GM12878 (cell line): ENCODE data around the gene MDFIC2. TPM values are rescaled to one million over a fixed set of nuclear protein-coding genes. Genes with fewer than 3 reads are reported as not detected.

Experiments
- ATAC-seq: fragments of 200-7000 bp; cut with Tn5 transposase; 3 replicates; pipeline ENCODE4 v1.9.1; 2020; ENCODE audit warnings: mild to moderate bottlenecking, moderate library complexity
- BruUV-seq: library from RNA; stranded (reverse); fragments of 400-500 nt; replicated peaks from 2 replicates; lab custom pipeline; 2021; lab: Mats Ljungman, UMichigan
- CTCF ChIA-PET: fragments of 300-600 bp; sonication (Branson Sonifier 250); formaldehyde crosslinking; extraction: SDS; loops from one replicate; lab custom pipeline; 2021; ENCODE audit warnings: inconsistent platforms; lab: Yijun Ruan, JAX
- POLR2A ChIA-PET: fragments of 350-600 bp; formaldehyde crosslinking; extraction: SDS; loops from one replicate; lab custom pipeline; 2021; ENCODE audit warnings: inconsistent platforms; lab: Charles Lee
- RAD21 ChIA-PET: fragments of 300-600 bp; sonication (Branson Sonifier 250); formaldehyde crosslinking; loops from one replicate; lab custom pipeline; 2023; ENCODE audit warnings: antibody characterized with exemption; ENCODE audit not compliant: unreplicated experiment; lab: Charles Lee
- SMC1A ChIA-PET: fragments of 300-600 bp; sonication (Branson Sonifier 250); formaldehyde crosslinking; loops from one replicate; lab custom pipeline; 2023; ENCODE audit not compliant: unreplicated experiment, uncharacterized antibody; lab: Charles Lee
- DNase-seq: peaks from one replicate; pipeline ENCODE4 v3.0.0-alpha.2; 2011; ENCODE audit warnings: low read depth, low spot score
- FAIRE-seq: peaks from 3 replicates; lab custom pipeline; 2011; peaks lifted over from hg19 to GRCh38; lab: Jason Lieb, UNC
- H2AFZ ChIP-seq: 2 replicates; pipeline ENCODE4 v1.6.0; 2011; ENCODE audit warnings: low read depth, low read length, control low read depth; ENCODE audit not compliant: control insufficient read depth
- H3K27ac ChIP-seq: 2 replicates; pipeline ENCODE4 v1.5.1; 2011; ENCODE audit warnings: control low read depth; ENCODE audit not compliant: control insufficient read depth, insufficient read depth
- H3K27me3 ChIP-seq, 2 experiments: replicated peaks in 1 of 2; 2 replicates each; pipeline versions ENCODE4 v1.6.0 to v1.6.1; 2011; ENCODE audit warnings: low read length in 1 of 2; ENCODE audit not compliant: control insufficient read depth in 2 of 2, insufficient read depth in 2 of 2
- H3K36me3 ChIP-seq, 2 experiments: 2 replicates each; pipeline ENCODE4 v1.5.1; 2011; ENCODE audit warnings: low read length in 1 of 2; ENCODE audit not compliant: control insufficient read depth in 2 of 2, insufficient read depth in 2 of 2
- H3K4me1 ChIP-seq: 2 replicates; pipeline ENCODE4 v1.6.1; 2011; ENCODE audit warnings: mild to moderate bottlenecking, low read length, moderate library complexity, mixed read lengths; ENCODE audit not compliant: control insufficient read depth, insufficient read depth
- H3K4me2 ChIP-seq: 2 replicates; pipeline ENCODE4 v1.6.0; 2011; ENCODE audit warnings: control low read depth; ENCODE audit not compliant: control insufficient read depth, insufficient read depth
- H3K4me3 ChIP-seq: fragments of 200-600 bp; sonication (generic); 2 replicates; pipeline ENCODE4 v1.5.1; 2016
- H3K79me2 ChIP-seq: 2 replicates; pipeline ENCODE4 v1.6.0; 2011; ENCODE audit warnings: low read length; ENCODE audit not compliant: control insufficient read depth, insufficient read depth
- H3K9ac ChIP-seq: 2 replicates; pipeline ENCODE4 v1.8.0; 2011; ENCODE audit warnings: low read length, control low read depth, mixed read lengths; ENCODE audit not compliant: control insufficient read depth, insufficient read depth
- H3K9me3 ChIP-seq: replicated peaks from 3 replicates; pipeline ENCODE4 v1.5.1; 2011; ENCODE audit warnings: mild to moderate bottlenecking, low read length; ENCODE audit not compliant: control insufficient read depth, insufficient read depth
- H4K20me1 ChIP-seq: 2 replicates; pipeline ENCODE4 v1.6.0; 2011; ENCODE audit not compliant: control insufficient read depth, insufficient read depth
- CBX3 ChIP-seq: fragments of 200-600 bp; sonication (generic); IDR thresholded peaks from 2 replicates; pipeline ENCODE4 v1.6.1; 2016; ENCODE audit warnings: low read depth, borderline replicate concordance
- ESRRA ChIP-seq: IDR thresholded peaks from 2 replicates; pipeline ENCODE4 v1.6.1; 2012; ENCODE audit warnings: mild to moderate bottlenecking, low read length, improper control_type of control experiment
- HDAC6 ChIP-seq: fragments of 200-600 bp; sonication (generic); IDR thresholded peaks from one replicate; pipeline ENCODE4 v1.8.0; 2017; ENCODE audit warnings: antibody characterized with exemption; ENCODE audit not compliant: unreplicated experiment
- IKZF2 ChIP-seq, 2 experiments: fragments of 450-650 bp; IDR thresholded peaks; 2 replicates each; pipeline ENCODE4 v1.6.1; 2017; ENCODE audit warnings: mild to moderate bottlenecking in 2 of 2, moderate library complexity in 2 of 2
- POLR2A ChIP-seq: IDR thresholded peaks from 2 replicates; pipeline ENCODE4 v1.6.1; 2011; ENCODE audit warnings: low read depth, mild to moderate bottlenecking, low read length
- SMAD5 ChIP-seq: IDR thresholded peaks from 2 replicates; pipeline ENCODE4 v1.6.1; 2016; ENCODE audit warnings: antibody characterized with exemption, low read depth
- SP1 ChIP-seq: IDR thresholded peaks from one replicate; pipeline ENCODE4 v1.6.1; 2011; ENCODE audit warnings: low read depth, low read length
- SUPT20H ChIP-seq: IDR thresholded peaks from 2 replicates; pipeline ENCODE4 v1.6.1; 2011; ENCODE audit warnings: low read depth, mild to moderate bottlenecking, low read length, moderate library complexity, borderline replicate concordance; ENCODE audit not compliant: control insufficient read depth
- TCF3 ChIP-seq: IDR thresholded peaks from 2 replicates; pipeline ENCODE4 v1.6.1; 2012; ENCODE audit warnings: low read depth, mild to moderate bottlenecking, low read length, borderline replicate concordance; ENCODE audit not compliant: insufficient read depth
- ZSCAN29 ChIP-seq: fragments of 450-650 bp; IDR thresholded peaks from 2 replicates; pipeline ENCODE4 v1.6.1; 2017; ENCODE audit warnings: mild to moderate bottlenecking, moderate library complexity
- WGBS: methylation state at CpG from one replicate; pipeline ENCODE4 v1.1.6; 2016; ENCODE audit warnings: low lambda C conversion rate; ENCODE audit not compliant: insufficient replicate concordance, insufficient coverage; ENCODE audit errors: missing lambda C conversion rate; 5-methylcytosine and 5-hydroxymethylcytosine counted together
- in situ Hi-C: fragments of 300-500 bp; cut with MboI; formaldehyde crosslinking; loops from 9 replicates; pipeline ENCODE4 v1.14.3; 2018; ENCODE audit warnings: mixed read lengths
- intact Hi-C: fragments of 100-400 bp; cut with micrococcal nuclease; formaldehyde crosslinking; loops from one replicate; pipeline ENCODE4 v1.14.2; 2022; ENCODE audit not compliant: unreplicated experiment
- polyA plus RNA-seq, 11 experiments: library from polyadenylated mRNA; depleted of rRNA in 4 of 11; unstranded in 6 of 11; stranded (reverse) in 5 of 11; fragments of >200 nt; fragmentation: Nextera tagmentation in 4 of 11; fragmentation: Illumina TruSeq in 1 of 11; extraction: Ambion mirVana in 4 of 11; extraction: Trizol in 1 of 11; gene quantifications; 1 replicate in 1 of 11; 2 replicates in 10 of 11; pipeline versions ENCODE4 v1.2.1 to v1.2.3, GENCODE V29; 2011 to 2016; ENCODE audit warnings: inconsistent platforms in 2 of 11, missing spikeins in 2 of 11, low read depth in 1 of 11
- total RNA-seq, 4 experiments: library from RNA; depleted of rRNA in 3 of 4; stranded (reverse); fragments of >200 nt in 3 of 4; fragmentation: Illumina TruSeq in 1 of 4; extraction: Trizol in 1 of 4; gene quantifications; 2 replicates each; pipeline versions ENCODE4 v1.2.1 to v1.2.3, GENCODE V29; 2013 to 2021
- TF ChIP-seq, protein P1 (sequence below): fragments of 450-650 bp; formaldehyde crosslinking; IDR thresholded peaks from 2 replicates; pipeline ENCODE4 v1.5.0; 2022; ENCODE audit warnings: mild to moderate bottlenecking, missing genetic modification characterization
- TF ChIP-seq, protein P2 (sequence below): fragments of 450-650 bp; IDR thresholded peaks from 2 replicates; pipeline ENCODE4 v1.6.1; 2017; ENCODE audit warnings: mild to moderate bottlenecking, moderate library complexity

The MDFIC2 gene
- total and polyA plus RNA-seq, 10 of the 15 experiments (the other 5 are each of a cell fraction or from before 2014, with no cell fraction given) = not detected

DNA sequence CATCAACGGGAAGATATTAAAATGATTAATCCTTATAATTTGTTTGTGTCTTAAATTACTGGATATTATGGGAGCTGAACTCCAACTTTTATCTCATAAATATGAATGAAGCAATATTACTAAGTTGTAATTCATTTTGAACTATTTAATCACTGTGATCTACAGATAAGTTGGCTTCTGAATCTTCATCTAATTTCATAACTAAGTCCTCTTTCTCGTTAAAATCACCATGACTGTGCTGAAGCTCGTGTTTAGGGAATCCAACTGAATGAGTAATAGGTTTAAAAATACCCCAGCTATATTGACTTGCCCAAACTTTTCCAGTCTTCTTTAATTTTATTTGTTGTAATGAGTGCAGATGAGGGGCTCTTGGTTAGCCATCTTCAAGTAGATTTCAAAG, 14.1 kb downstream of the MDFIC2 start:
- H4K20me1 ChIP-seq = no peaks in the 10 kb centered on the region
- DNase-seq (no peak), ATAC-seq (no peak), FAIRE-seq (no peak)
- no peaks in the 10 kb centered on the region for H3K27me3 ChIP-seq
- 3% methylated on average over 3 of the region's 3 CpGs for WGBS
- no peaks in the 10 kb centered on the region for H3K4me1 ChIP-seq
- H3K9me3 ChIP-seq = no peaks in the 10 kb centered on the region
- no peak overlapping the region for H3K4me2 ChIP-seq
- no TSS peak for BruUV-seq
- ChIA-PET POLR2A (no interaction called here), CTCF (no interaction called here), RAD21 (no interaction called here), SMC1A (no interaction called here)
- no peak overlapping the region for H3K9ac ChIP-seq
- TF ChIP-seq HDAC6 = no peak
- TF ChIP-seq, protein P1, sequence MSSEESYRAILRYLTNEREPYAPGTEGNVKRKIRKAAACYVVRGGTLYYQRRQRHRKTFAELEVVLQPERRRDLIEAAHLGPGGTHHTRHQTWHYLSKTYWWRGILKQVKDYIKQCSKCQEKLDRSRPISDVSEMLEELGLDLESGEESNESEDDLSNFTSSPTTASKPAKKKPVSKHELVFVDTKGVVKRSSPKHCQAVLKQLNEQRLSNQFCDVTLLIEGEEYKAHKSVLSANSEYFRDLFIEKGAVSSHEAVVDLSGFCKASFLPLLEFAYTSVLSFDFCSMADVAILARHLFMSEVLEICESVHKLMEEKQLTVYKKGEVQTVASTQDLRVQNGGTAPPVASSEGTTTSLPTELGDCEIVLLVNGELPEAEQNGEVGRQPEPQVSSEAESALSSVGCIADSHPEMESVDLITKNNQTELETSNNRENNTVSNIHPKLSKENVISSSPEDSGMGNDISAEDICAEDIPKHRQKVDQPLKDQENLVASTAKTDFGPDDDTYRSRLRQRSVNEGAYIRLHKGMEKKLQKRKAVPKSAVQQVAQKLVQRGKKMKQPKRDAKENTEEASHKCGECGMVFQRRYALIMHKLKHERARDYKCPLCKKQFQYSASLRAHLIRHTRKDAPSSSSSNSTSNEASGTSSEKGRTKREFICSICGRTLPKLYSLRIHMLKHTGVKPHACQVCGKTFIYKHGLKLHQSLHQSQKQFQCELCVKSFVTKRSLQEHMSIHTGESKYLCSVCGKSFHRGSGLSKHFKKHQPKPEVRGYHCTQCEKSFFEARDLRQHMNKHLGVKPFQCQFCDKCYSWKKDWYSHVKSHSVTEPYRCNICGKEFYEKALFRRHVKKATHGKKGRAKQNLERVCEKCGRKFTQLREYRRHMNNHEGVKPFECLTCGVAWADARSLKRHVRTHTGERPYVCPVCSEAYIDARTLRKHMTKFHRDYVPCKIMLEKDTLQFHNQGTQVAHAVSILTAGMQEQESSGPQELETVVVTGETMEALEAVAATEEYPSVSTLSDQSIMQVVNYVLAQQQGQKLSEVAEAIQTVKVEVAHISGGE (CRISPR knock-in tag) = no peak
- in situ Hi-C loops (no loop called here), intact Hi-C loops (no loop called here)
- no peak overlapping the region for H3K27ac ChIP-seq
- no peaks in the 10 kb centered on the region for H3K79me2 ChIP-seq
- no peak overlapping the region for H3K4me3 ChIP-seq
- no peaks in the 10 kb centered on the region for H3K36me3 ChIP-seq
- H2AFZ ChIP-seq = no peak overlapping the region

- H2AFZ ChIP-seq = no peak overlapping the region
- no TSS peak for BruUV-seq
- H3K4me3 ChIP-seq = no peak overlapping the region
- no peak overlapping the region for H3K9ac ChIP-seq
- WGBS = 89% methylated on average over 2 of the region's 2 CpGs
- TF ChIP-seq POLR2A (no peak), IKZF2 (IDR thresholded peaks at IDR 0.05) (no peak), ZSCAN29 (no peak), SP1 (no peak), TCF3 (no peak), SUPT20H (no peak), SMAD5 (no peak), ESRRA (no peak), CBX3 (no peak)
- TF ChIP-seq, protein P2, sequence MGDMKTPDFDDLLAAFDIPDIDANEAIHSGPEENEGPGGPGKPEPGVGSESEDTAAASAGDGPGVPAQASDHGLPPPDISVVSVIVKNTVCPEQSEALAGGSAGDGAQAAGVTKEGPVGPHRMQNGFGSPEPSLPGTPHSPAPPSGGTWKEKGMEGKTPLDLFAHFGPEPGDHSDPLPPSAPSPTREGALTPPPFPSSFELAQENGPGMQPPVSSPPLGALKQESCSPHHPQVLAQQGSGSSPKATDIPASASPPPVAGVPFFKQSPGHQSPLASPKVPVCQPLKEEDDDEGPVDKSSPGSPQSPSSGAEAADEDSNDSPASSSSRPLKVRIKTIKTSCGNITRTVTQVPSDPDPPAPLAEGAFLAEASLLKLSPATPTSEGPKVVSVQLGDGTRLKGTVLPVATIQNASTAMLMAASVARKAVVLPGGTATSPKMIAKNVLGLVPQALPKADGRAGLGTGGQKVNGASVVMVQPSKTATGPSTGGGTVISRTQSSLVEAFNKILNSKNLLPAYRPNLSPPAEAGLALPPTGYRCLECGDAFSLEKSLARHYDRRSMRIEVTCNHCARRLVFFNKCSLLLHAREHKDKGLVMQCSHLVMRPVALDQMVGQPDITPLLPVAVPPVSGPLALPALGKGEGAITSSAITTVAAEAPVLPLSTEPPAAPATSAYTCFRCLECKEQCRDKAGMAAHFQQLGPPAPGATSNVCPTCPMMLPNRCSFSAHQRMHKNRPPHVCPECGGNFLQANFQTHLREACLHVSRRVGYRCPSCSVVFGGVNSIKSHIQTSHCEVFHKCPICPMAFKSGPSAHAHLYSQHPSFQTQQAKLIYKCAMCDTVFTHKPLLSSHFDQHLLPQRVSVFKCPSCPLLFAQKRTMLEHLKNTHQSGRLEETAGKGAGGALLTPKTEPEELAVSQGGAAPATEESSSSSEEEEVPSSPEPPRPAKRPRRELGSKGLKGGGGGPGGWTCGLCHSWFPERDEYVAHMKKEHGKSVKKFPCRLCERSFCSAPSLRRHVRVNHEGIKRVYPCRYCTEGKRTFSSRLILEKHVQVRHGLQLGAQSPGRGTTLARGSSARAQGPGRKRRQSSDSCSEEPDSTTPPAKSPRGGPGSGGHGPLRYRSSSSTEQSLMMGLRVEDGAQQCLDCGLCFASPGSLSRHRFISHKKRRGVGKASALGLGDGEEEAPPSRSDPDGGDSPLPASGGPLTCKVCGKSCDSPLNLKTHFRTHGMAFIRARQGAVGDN = no peak
- no peaks in the 10 kb centered on the region for H3K79me2 ChIP-seq
- no peaks in the 10 kb centered on the region for H3K9me3 ChIP-seq
- in situ Hi-C loops = no loop called here
- no peak overlapping the region for H3K27ac ChIP-seq
- no peaks in the 10 kb centered on the region for H3K27me3 ChIP-seq
- ChIA-PET CTCF (interaction anchor here (1.3 kb wide), 1 partner anchor 19 kb away, joined by 4 read pairs; no protein-coding TSS in a partner anchor), RAD21 (no interaction called here), POLR2A (no interaction called here), SMC1A (no interaction called here)
- FAIRE-seq (no peak), ATAC-seq (no peak), DNase-seq (no peak)
- no peak overlapping the region for H3K4me2 ChIP-seq
- intact Hi-C loops = no loop called here
- H3K4me1 ChIP-seq = no peaks in the 10 kb centered on the region
- no peaks in the 10 kb centered on the region for H4K20me1 ChIP-seq
- no peaks in the 10 kb centered on the region for H3K36me3 ChIP-seq
These were observed 21.3 kb downstream of the MDFIC2 start for GRCh38 chr3:70291097-70291482.
